Measurements from ENCODE around the gene OR11H6. TPM values are rescaled to one million over a fixed set of nuclear protein-coding genes. Genes with fewer than 3 reads are reported as not detected.
"Not testable (repeated sequence)": the region's sequence is repeated elsewhere in the genome, so short reads cannot be mapped to it uniquely, and the experiment has no call there.

The OR11H6 gene
- total RNA-seq, 2 experiments from 2014 or later = not detected

DNA sequence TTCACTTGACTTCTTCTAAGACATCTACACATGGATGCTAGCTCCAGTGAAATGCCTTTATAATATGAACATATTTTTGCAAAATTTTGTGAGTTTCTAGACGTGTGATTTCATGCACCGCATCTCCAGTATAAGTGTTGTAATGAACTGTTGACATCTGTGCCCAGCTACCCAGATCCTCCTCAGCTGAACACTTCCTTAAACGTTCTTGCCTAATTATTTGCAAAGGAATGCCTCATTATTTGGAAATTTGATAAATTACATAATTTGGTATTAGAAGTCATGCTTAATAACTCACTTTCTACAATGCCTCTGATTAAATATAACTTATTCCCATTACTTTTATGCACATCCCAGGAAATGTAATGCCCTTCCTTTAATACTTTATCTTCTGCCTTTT, 18.8 kb upstream of the OR11H6 start:
- Histone ChIP-seq H3K4me2 (ENCODE audit: low read length) (no peak overlapping the region), H4K20me1 (ENCODE audit: insufficient read depth, low read length) (no peaks in the 10 kb centered on the region), H3K4me1 (ENCODE audit: insufficient read depth, low read length, poor library complexity, severe bottlenecking) (no peaks in the 10 kb centered on the region), H3K9me3 (ENCODE audit: low read length) (no peaks in the 10 kb centered on the region), H3K79me2 (ENCODE audit: insufficient read depth, low read depth, low read length) (no peaks in the 10 kb centered on the region), H3K4me3 (ENCODE audit: low read depth, low read length, poor library complexity, severe bottlenecking) (no peak overlapping the region), H3K27ac (ENCODE audit: low read depth, low read length, poor library complexity, severe bottlenecking) (no peak overlapping the region), H2AFZ (ENCODE audit: low read length) (no peak overlapping the region), H3K9me2 (ENCODE audit: insufficient read depth, low read length) (no peaks in the 10 kb centered on the region), H3K36me3 (ENCODE audit: insufficient read depth, low read length) (no peaks in the 10 kb centered on the region)
- POLR2A ChIA-PET = no interaction called here
- TF ChIP-seq, protein P1, sequence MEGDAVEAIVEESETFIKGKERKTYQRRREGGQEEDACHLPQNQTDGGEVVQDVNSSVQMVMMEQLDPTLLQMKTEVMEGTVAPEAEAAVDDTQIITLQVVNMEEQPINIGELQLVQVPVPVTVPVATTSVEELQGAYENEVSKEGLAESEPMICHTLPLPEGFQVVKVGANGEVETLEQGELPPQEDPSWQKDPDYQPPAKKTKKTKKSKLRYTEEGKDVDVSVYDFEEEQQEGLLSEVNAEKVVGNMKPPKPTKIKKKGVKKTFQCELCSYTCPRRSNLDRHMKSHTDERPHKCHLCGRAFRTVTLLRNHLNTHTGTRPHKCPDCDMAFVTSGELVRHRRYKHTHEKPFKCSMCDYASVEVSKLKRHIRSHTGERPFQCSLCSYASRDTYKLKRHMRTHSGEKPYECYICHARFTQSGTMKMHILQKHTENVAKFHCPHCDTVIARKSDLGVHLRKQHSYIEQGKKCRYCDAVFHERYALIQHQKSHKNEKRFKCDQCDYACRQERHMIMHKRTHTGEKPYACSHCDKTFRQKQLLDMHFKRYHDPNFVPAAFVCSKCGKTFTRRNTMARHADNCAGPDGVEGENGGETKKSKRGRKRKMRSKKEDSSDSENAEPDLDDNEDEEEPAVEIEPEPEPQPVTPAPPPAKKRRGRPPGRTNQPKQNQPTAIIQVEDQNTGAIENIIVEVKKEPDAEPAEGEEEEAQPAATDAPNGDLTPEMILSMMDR (conservative IDR thresholded peaks at IDR 0.05; ENCODE audit: low read length) = no peak
- TF ChIP-seq EZH2phosphoT487 (IDR thresholded peaks at IDR 0.05; ENCODE audit: borderline replicate concordance, low read depth, low read length) = no peak
- no peak for DNase-seq (ENCODE audit: low spot score)
- BruUV-seq (replicated peaks) = no TSS peak
- intact Hi-C loops (cut with micrococcal nuclease; ENCODE audit: unreplicated experiment) = no loop called here
- CTCF ChIA-PET (ENCODE audit: unreplicated experiment) = no interaction called here

DNA sequence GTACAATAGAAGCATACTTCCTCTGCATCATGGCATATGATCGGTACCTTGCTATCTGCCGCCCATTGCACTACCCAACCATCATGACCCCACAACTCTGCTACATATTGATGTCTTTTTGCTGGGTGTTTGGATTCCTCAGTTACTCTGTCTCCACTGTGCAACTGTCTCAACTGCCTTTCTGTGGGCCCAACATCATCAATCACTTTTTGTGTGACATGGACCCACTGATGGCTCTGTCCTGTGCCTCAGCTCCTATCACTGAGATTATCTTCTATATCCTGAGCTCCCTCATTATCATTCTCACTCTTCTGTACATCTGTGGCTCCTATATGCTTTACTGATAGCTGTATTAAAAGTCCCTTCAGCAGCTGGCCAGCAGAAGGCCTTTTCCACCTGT, 13.9 kb upstream of the OR11H6 start:
- H3K9me2 ChIP-seq (ENCODE audit: insufficient read depth, low read length) = no peaks in the 10 kb centered on the region
- POLR2A ChIA-PET = no interaction called here
- H4K20me1 ChIP-seq (ENCODE audit: insufficient read depth, low read length) = no peaks in the 10 kb centered on the region
- H3K27ac ChIP-seq (ENCODE audit: low read depth, low read length, poor library complexity, severe bottlenecking) = no peak overlapping the region
- TF ChIP-seq, protein P1 (conservative IDR thresholded peaks at IDR 0.05; ENCODE audit: low read length) = no peak
- no peak for TF ChIP-seq EZH2phosphoT487 (IDR thresholded peaks at IDR 0.05; ENCODE audit: borderline replicate concordance, low read depth, low read length)
- no peak for DNase-seq (ENCODE audit: low spot score)
- H3K9me3 ChIP-seq (ENCODE audit: low read length) = no peaks in the 10 kb centered on the region
- BruUV-seq (replicated peaks) = no TSS peak
- no peak overlapping the region for H3K4me2 ChIP-seq (ENCODE audit: low read length)
- no peaks in the 10 kb centered on the region for H3K36me3 ChIP-seq (ENCODE audit: insufficient read depth, low read length)
- no peak overlapping the region for H3K4me3 ChIP-seq (ENCODE audit: low read depth, low read length, poor library complexity, severe bottlenecking)
- no peaks in the 10 kb centered on the region for H3K4me1 ChIP-seq (ENCODE audit: insufficient read depth, low read length, poor library complexity, severe bottlenecking)
- H2AFZ ChIP-seq (ENCODE audit: low read length) = no peak overlapping the region
- intact Hi-C loops (cut with micrococcal nuclease; ENCODE audit: unreplicated experiment) = no loop called here
- H3K79me2 ChIP-seq (ENCODE audit: insufficient read depth, low read depth, low read length) = no peaks in the 10 kb centered on the region
- CTCF ChIA-PET (ENCODE audit: unreplicated experiment) = no interaction called here

- DNase-seq (ENCODE audit: low spot score); H3K27ac ChIP-seq (ENCODE audit: low read depth, low read length, poor library complexity, severe bottlenecking); H3K79me2 ChIP-seq (ENCODE audit: insufficient read depth, low read depth, low read length); intact Hi-C loops (cut with micrococcal nuclease; ENCODE audit: unreplicated experiment); CTCF ChIA-PET (ENCODE audit: unreplicated experiment); H4K20me1 ChIP-seq (ENCODE audit: insufficient read depth, low read length); H3K4me1 ChIP-seq (ENCODE audit: insufficient read depth, low read length, poor library complexity, severe bottlenecking); POLR2A ChIA-PET; H3K4me3 ChIP-seq (ENCODE audit: low read depth, low read length, poor library complexity, severe bottlenecking); BruUV-seq (replicated peaks); H3K9me3 ChIP-seq (ENCODE audit: low read length); H3K9me2 ChIP-seq (ENCODE audit: insufficient read depth, low read length); H3K36me3 ChIP-seq (ENCODE audit: insufficient read depth, low read length); H3K4me2 ChIP-seq (ENCODE audit: low read length); H2AFZ ChIP-seq (ENCODE audit: low read length): not testable (repeated sequence)
Measured at GRCh38 chr14:20212406-20212805, 11.1 kb upstream of the OR11H6 start.
